Ishikawa (cell line): ENCODE data around the gene GMDS.
A peak's percentile ranks its signal among the peaks of the same experiment; 100 is the strongest.

ENCODE experiments used
- CEBPB ChIP-seq: IDR thresholded peaks from 2 replicates; pipeline ENCODE4 v1.6.1; 2012
- CREB1 ChIP-seq: IDR thresholded peaks from 2 replicates; pipeline ENCODE4 v1.6.1; 2012; ENCODE audit warnings: low read depth
- EGR1 ChIP-seq: IDR thresholded peaks from 2 replicates; pipeline ENCODE4 v1.6.1; 2012
- EP300 ChIP-seq: IDR thresholded peaks from 2 replicates; pipeline ENCODE4 v1.6.1; 2012; ENCODE audit warnings: borderline replicate concordance
- FOXM1 ChIP-seq: IDR thresholded peaks from 2 replicates; pipeline ENCODE4 v1.6.1; 2012; ENCODE audit warnings: low read depth, borderline replicate concordance
- NFIC ChIP-seq: IDR thresholded peaks from 2 replicates; pipeline ENCODE4 v1.6.1; 2012
- RAD21 ChIP-seq: IDR thresholded peaks from 2 replicates; pipeline ENCODE4 v1.6.1; 2012; ENCODE audit warnings: low read depth
- TAF1 ChIP-seq: IDR thresholded peaks from 2 replicates; pipeline ENCODE4 v1.6.1; 2012; ENCODE audit warnings: low read depth, mild to moderate bottlenecking
- TCF12 ChIP-seq: IDR thresholded peaks from 2 replicates; pipeline ENCODE4 v1.6.1; 2012; ENCODE audit warnings: low read depth
- TEAD4 ChIP-seq: IDR thresholded peaks from 2 replicates; pipeline ENCODE4 v1.6.1; 2012
- YY1 ChIP-seq: IDR thresholded peaks from 2 replicates; pipeline ENCODE4 v1.6.1; 2012; ENCODE audit warnings: low read depth
- ZBTB7A ChIP-seq: IDR thresholded peaks from 2 replicates; pipeline ENCODE4 v1.6.1; 2012; ENCODE audit warnings: low read depth
- TF ChIP-seq, protein P1 (sequence below): IDR thresholded peaks from 2 replicates; pipeline ENCODE4 v1.6.1; 2012
- TF ChIP-seq, protein P2 (sequence below): IDR thresholded peaks from 2 replicates; pipeline ENCODE4 v1.6.1; 2012
- TF ChIP-seq, protein P3 (sequence below): IDR thresholded peaks from 2 replicates; pipeline ENCODE4 v1.6.1; 2012; ENCODE audit warnings: low read depth, mild to moderate bottlenecking

Gene GMDS

DNA sequence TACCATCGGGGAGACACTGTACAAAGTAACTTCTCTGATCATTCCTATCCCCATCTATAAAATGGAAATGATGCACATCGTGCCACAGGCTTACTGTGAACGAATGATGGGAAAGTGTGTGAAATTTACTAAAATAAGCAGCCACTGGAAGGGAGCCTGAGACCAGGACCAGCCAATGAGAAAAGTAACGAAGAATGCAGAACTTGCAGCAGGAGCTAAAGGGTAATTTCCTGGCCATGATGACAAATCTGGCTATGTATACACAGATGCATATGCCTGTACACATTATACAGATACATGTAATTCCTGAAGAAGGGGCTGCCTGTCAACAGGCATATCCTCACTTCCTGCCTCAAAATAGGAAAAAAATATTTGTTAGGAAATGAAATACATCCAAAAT, 47.4 kb downstream of the GMDS start:
- TF ChIP-seq, protein P1, sequence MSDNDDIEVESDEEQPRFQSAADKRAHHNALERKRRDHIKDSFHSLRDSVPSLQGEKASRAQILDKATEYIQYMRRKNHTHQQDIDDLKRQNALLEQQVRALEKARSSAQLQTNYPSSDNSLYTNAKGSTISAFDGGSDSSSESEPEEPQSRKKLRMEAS = no peak
- TF ChIP-seq TAF1 (no peak), YY1 (no peak), FOXM1 (no peak), EP300 (no peak), ZBTB7A (no peak), CEBPB (no peak), RAD21 (no peak), TCF12 (no peak), TEAD4 (no peak), NFIC (no peak), EGR1 (no peak), CREB1 (no peak)
- TF ChIP-seq, protein P2, sequence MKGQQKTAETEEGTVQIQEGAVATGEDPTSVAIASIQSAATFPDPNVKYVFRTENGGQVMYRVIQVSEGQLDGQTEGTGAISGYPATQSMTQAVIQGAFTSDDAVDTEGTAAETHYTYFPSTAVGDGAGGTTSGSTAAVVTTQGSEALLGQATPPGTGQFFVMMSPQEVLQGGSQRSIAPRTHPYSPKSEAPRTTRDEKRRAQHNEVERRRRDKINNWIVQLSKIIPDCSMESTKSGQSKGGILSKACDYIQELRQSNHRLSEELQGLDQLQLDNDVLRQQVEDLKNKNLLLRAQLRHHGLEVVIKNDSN = no peak
- TF ChIP-seq, protein P3, sequence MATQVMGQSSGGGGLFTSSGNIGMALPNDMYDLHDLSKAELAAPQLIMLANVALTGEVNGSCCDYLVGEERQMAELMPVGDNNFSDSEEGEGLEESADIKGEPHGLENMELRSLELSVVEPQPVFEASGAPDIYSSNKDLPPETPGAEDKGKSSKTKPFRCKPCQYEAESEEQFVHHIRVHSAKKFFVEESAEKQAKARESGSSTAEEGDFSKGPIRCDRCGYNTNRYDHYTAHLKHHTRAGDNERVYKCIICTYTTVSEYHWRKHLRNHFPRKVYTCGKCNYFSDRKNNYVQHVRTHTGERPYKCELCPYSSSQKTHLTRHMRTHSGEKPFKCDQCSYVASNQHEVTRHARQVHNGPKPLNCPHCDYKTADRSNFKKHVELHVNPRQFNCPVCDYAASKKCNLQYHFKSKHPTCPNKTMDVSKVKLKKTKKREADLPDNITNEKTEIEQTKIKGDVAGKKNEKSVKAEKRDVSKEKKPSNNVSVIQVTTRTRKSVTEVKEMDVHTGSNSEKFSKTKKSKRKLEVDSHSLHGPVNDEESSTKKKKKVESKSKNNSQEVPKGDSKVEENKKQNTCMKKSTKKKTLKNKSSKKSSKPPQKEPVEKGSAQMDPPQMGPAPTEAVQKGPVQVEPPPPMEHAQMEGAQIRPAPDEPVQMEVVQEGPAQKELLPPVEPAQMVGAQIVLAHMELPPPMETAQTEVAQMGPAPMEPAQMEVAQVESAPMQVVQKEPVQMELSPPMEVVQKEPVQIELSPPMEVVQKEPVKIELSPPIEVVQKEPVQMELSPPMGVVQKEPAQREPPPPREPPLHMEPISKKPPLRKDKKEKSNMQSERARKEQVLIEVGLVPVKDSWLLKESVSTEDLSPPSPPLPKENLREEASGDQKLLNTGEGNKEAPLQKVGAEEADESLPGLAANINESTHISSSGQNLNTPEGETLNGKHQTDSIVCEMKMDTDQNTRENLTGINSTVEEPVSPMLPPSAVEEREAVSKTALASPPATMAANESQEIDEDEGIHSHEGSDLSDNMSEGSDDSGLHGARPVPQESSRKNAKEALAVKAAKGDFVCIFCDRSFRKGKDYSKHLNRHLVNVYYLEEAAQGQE = no peak

DNA sequence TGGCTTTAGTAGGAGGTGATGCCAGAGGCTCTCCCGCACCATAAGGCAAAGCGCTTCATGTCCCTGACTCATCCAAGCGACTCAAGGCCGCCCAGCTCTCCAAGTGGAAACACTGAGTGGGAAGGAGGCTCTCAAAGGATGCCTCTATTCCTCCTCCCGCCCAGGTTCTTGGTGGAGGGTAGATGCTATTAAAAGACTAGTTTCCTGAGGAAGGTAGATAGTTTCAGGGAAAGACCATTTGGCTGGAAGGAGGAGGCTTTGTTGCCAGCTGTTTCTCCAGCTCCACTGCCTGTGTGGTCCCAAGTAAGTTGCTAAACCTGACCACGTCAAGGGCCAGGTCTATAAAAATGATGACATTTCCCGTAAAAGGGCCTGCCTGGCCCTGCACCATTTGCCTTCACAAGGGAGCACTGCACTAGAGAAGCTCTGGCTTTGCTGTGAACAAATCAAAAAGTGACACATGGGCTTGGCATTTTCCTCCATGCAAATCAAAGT, 48.2 kb downstream of the GMDS start:
- TF ChIP-seq NFIC (no peak), TEAD4 (no peak), ZBTB7A (no peak), EGR1 (no peak), YY1 (no peak), TAF1 (no peak), EP300 (no peak), RAD21 (no peak), CREB1 (no peak), TCF12 (no peak), FOXM1 (no peak), CEBPB (no peak)
- TF ChIP-seq, protein P2 = no peak
- TF ChIP-seq, protein P1 = no peak
- TF ChIP-seq, protein P3 = no peak

DNA sequence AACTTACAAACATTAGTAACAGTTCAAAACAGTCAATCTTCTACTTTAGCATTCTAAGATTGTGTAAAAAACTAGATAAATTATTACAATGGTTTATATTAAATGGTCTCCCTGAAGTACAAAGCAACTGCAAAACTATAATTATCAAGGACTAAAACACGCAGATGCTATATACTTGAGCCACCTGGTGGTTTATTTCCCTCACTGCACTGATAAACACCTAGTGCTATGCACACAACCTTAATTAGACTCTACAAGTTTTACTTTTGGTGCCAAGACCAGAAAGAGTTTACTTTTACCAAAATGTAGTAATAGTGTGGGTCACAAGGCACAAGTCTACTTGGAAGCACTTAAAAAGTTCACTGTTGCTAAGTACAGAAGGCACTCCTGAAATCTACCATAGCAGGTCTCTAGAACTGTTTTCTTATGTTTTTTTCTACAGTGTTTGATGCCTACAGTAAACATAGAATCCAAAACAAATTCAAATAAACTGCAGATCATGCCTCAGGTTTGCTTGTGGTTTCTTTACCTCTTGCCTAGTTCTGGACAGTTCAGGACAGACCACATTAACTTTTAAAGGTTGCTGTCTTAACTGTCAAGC, 49.2 kb downstream of the GMDS start:
- TF ChIP-seq RAD21 = peak; percentile 75
- no peak for TF ChIP-seq TAF1
- no peak for TF ChIP-seq CEBPB

DNA sequence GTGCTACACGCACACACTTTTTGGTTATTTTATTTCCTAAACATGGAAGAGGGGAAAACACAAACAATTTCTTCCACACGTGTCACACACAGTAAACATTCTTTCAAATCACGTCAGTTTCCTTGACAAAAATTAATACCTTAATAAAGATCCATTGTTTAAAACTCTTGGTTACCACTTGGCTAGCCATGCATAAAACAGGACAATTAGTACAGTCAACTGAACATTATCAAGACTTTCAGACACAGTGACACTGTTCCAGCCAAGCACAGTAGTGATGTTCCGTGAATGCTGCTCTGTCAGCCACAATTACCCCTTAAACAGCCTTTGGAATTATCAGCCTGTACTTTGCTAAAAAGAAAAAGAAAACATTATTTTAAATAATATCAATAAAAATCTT, 50.8 kb downstream of the GMDS start:
- TF ChIP-seq FOXM1 (no peak), CREB1 (no peak), TAF1 (no peak), TCF12 (no peak), CEBPB (no peak), YY1 (no peak)
- TF ChIP-seq, protein P2 = no peak
- TF ChIP-seq, protein P1 = no peak

DNA sequence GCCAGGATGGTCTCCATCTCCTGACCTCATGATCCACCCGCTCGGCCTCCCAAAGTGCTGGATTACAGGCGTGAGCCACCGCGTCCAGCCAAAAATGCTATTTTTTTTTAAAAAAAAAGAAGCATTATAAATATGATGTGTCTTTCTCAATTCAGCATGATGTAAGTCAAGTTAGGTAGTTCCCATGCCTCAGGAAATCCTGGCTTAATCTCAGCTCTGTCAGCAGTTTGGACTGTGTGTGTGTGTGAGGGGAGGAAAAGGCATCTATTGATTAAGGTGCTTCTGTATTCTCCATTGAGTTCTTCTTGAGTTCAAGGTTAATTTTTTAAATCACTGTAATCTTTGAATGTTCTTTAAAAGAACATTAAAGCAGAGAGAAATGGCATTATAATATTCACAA, 51.5 kb downstream of the GMDS start:
- TF ChIP-seq TEAD4 (no peak), TCF12 (no peak), NFIC (no peak), TAF1 (no peak), ZBTB7A (no peak), FOXM1 (no peak), CREB1 (no peak)
- TF ChIP-seq, protein P1 = no peak
- TF ChIP-seq, protein P3 = no peak
